Measurements from ENCODE around the gene CES3.
A peak's percentile ranks its signal among the peaks of the same experiment; 100 is the strongest.

CES3 gene

DNA sequence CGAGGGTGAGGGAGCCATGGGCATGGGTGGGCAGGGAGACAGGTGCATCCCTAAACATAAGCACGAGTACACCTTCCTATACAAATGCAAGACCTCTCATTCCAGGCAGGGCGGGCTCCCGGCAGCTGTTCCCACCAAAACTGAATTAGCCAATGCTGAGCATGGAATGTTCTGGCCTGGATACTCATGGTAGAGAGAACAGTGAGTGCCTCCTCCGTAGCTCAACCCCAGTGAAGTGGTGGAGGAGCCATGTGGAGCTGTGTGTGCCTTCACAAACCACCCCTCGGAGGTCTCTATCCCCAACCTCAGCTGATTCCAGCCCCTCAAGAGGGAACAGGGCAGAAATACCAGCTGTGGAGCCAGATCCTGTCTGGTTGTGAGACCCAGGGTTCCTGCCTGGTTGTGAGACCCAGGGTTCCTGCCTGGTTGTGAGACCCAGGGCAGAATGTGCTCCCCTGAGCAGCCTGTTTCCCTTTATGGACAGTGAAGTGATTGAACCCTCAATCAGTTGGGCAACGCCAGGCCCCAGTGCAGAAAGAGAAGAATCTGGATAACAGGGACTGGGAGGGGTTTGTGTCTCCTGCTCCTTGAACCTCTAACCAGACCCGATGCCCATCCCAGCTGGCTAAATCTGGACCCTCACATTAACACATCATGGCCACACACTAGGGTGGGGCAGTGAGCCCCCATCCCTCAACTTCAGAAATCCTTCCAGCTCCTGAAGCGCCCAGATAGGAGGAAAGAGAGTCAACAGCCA lies 40.0 kb upstream of the CES3 start:
- TF ChIP-seq ZFX (IDR thresholded peaks at IDR 0.05; ENCODE audit: borderline replicate concordance) = no peak
- TF ChIP-seq, protein P1, sequence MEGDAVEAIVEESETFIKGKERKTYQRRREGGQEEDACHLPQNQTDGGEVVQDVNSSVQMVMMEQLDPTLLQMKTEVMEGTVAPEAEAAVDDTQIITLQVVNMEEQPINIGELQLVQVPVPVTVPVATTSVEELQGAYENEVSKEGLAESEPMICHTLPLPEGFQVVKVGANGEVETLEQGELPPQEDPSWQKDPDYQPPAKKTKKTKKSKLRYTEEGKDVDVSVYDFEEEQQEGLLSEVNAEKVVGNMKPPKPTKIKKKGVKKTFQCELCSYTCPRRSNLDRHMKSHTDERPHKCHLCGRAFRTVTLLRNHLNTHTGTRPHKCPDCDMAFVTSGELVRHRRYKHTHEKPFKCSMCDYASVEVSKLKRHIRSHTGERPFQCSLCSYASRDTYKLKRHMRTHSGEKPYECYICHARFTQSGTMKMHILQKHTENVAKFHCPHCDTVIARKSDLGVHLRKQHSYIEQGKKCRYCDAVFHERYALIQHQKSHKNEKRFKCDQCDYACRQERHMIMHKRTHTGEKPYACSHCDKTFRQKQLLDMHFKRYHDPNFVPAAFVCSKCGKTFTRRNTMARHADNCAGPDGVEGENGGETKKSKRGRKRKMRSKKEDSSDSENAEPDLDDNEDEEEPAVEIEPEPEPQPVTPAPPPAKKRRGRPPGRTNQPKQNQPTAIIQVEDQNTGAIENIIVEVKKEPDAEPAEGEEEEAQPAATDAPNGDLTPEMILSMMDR (IDR thresholded peaks at IDR 0.05) = no peak
- H3K27ac ChIP-seq = no peak overlapping the region

DNA sequence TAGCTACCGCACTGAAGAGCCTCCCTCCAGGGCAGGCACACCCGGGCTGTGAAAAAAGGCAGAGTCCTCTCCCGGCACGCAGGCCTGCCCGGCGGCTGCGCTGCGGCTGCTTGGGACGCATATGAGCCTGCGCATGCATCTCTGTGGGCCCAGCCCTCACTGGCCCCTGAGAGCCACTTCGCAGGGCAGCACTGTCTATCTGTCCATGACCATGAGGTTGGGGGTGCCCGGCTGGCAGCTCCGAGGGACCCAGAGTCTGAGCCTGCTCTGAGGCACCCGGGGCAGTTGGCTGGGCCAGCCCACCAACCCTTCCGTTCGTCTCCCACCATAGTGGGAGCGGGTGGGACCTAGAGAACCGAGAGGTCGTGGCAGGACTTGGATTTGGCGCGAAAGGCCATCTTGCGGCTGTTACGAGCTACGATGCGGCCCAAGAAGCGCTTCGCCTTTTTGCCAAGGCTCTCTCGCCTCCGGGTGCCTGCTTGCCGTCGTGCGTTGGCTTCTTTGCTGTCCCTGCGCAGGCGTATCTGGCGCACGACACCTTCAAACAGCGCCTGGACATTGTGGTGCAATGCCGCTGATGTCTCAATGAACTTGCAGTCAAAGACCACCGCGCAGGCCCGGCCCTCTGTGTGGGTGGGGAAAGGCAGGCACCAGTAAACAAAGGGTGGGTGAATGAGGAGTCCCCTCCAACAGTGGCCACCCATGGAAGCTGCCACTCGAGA lies 39.2 kb upstream of the CES3 start:
- TF ChIP-seq, protein P1 (IDR thresholded peaks at IDR 0.05) = no peak
- TF ChIP-seq ZFX (IDR thresholded peaks at IDR 0.05; ENCODE audit: borderline replicate concordance) = no peak
- no peak overlapping the region for H3K27ac ChIP-seq

DNA sequence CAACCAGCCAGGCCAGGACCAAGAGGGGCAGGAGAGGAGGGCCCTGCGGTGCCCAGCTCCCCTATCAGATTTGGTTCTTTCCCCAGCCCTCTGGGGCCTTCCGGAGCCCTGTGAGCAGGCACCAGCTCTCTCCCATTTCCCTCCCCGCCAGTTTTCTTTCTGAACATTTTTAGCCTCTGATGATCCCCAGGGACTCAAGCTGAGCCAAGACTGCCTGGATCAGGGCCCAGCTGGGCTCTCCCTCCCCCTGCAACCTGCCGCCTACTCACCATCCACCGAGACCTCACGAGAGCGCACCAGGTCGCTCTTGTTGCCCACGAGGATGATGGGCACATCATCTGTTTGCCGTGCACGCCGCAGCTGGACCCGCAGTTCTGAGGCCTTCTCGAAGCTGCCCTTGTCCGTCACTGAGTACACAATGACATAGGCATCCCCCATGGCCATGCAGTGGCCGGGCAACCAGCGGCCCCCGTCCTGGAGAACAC lies 37.8 kb upstream of the CES3 start:
- H3K27ac ChIP-seq = no peak overlapping the region
- TF ChIP-seq, protein P1 (IDR thresholded peaks at IDR 0.05) = no peak
- no peak for TF ChIP-seq ZFX (IDR thresholded peaks at IDR 0.05; ENCODE audit: borderline replicate concordance)

DNA sequence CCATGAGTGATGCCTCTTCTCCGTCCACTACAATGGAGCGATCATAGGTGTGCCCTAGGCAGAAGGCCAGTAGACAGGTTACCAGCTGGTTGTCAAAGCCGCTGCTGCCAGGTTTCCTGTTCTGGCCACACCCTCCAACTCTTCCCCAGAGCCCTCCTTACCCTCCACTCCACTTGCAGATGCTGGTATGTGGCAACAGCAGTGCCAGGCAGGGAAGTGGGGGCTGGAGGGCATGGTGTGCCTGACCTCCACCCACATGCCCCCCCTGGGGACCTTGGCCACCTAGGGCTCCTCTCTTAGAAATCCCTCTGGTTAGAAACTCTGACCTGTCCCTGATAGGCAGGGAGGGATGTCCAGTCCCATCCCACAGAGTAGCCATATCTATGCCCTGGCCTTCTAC lies 37.2 kb upstream of the CES3 start:
- no peak overlapping the region for H3K27ac ChIP-seq

DNA sequence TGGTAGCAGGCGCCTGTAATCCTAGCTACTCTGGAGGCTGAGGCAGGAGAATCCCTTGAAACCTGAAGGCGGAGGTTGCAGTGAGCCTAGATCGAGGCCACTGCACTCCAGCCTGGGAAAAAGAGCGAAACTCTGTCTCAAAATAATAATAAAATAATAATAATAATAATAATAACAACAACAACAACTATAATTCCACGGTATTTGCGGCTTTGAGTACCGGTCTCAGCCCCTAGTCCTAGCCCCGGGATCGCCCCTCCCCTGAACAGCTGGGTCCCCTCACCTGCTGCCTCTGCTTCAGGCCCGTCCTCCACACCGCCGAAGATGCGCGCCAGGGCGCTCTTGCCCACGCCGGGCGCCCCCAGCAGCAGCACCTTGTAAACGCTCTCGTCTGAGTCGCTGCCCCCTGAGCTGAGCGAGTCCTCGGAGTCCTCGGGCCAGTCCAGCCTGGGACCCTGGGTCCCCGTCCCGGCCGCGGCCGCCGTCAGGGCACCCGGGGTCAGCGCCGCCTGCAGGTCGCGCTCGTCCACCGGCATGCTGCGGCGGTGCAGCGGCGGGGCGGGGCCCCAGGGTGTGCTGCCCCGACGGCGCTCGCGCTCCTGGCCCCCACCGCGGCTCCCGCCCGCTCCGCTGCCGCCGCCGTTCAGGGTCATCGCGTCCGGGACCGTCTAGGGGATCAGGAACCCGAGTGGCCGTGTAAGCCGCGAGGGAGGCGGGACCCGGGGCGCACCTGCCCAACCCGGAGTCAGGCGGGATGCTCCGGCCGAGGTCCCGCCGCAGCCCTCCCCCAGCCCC lies 36.3 kb upstream of the CES3 start:
- TF ChIP-seq ZFX (IDR thresholded peaks at IDR 0.05; ENCODE audit: borderline replicate concordance) = no peak
- TF ChIP-seq, protein P1 (IDR thresholded peaks at IDR 0.05) = peak; percentile 88
- H3K27ac ChIP-seq = no peak overlapping the region

More for the DNA sequence above, 37.2 kb upstream of the CES3 start:
- TF ChIP-seq ZFX (IDR thresholded peaks at IDR 0.05; ENCODE audit: borderline replicate concordance) = no peak
- TF ChIP-seq, protein P1 (IDR thresholded peaks at IDR 0.05) = no peak

DNA sequence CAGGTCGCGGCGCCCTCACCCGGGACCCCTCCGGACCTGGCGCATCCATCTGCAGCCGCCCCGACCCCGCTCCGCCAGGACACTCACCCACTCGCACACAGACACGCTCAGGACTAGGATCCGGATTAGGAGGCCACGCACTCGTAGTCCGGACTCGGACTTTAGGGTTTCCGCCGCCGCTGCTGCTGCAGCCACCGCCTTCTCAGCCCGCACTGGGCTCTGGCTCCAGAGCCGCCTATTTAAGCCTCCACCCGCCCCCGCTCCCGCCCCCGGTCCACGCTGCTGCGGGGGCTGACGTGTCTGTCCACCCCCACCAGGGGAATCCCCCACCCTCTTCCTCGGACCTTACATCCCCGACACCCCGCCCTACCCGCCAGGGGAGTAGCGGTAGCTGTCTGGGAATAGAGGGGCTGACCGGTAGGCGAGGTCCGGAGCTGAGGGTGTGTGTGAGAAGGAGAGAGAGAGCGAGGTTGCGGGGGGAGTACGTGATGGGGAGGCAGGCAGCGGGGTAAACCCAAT lies 35.7 kb upstream of the CES3 start, which contains the start of gene RRAD:
Gene RRAD, minus strand, starts transcription at position 214 of the 519 bp plus-strand sequence. CDS start 356 bp downstream, outside the sequence.
- no peak within 1 kb of the TSS for H3K27ac ChIP-seq
- TF ChIP-seq, protein P1 (IDR thresholded peaks at IDR 0.05) = no peak
- TF ChIP-seq ZFX (IDR thresholded peaks at IDR 0.05; ENCODE audit: borderline replicate concordance) = no peak
